ENCODE measurements around the gene DIABLO.
"Not testable (repeated sequence)": the region's sequence is repeated elsewhere in the genome, so short reads cannot be mapped to it uniquely, and the experiment has no call there.

The DIABLO gene

DNA sequence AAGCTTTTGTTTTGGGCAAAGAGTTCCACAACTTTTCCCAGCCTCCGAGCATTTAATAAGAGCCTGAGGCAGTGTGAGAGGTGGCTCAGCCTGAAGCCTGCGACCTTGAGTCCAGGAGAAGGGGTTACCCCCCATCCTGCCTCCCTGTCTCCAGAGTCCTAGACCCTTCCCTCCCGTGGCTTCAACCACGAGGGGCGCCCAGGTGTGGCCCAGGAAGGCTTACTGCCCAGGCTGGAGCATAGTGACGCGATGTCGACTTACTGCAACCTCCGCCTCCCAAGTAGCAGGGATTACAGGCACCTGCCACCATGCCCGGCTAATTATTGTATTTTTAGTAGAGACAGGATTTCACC, 42.3 kb downstream of the DIABLO start:
- TF ChIP-seq, protein P1, sequence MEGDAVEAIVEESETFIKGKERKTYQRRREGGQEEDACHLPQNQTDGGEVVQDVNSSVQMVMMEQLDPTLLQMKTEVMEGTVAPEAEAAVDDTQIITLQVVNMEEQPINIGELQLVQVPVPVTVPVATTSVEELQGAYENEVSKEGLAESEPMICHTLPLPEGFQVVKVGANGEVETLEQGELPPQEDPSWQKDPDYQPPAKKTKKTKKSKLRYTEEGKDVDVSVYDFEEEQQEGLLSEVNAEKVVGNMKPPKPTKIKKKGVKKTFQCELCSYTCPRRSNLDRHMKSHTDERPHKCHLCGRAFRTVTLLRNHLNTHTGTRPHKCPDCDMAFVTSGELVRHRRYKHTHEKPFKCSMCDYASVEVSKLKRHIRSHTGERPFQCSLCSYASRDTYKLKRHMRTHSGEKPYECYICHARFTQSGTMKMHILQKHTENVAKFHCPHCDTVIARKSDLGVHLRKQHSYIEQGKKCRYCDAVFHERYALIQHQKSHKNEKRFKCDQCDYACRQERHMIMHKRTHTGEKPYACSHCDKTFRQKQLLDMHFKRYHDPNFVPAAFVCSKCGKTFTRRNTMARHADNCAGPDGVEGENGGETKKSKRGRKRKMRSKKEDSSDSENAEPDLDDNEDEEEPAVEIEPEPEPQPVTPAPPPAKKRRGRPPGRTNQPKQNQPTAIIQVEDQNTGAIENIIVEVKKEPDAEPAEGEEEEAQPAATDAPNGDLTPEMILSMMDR (IDR thresholded peaks at IDR 0.05; ENCODE audit: extremely low read depth, insufficient read depth, missing control alignments), result no peak
- no peak for DNase-seq (ENCODE audit: low spot score)
- in situ Hi-C loops (cut with MboI; ENCODE audit: low pct_unique_long_range_greater_than_20kb, low sequenced_read_pairs, unreplicated experiment), result loop anchor here (10.0 kb wide), 1 partner anchor 129 kb away; no protein-coding TSS in a partner anchor

DNA sequence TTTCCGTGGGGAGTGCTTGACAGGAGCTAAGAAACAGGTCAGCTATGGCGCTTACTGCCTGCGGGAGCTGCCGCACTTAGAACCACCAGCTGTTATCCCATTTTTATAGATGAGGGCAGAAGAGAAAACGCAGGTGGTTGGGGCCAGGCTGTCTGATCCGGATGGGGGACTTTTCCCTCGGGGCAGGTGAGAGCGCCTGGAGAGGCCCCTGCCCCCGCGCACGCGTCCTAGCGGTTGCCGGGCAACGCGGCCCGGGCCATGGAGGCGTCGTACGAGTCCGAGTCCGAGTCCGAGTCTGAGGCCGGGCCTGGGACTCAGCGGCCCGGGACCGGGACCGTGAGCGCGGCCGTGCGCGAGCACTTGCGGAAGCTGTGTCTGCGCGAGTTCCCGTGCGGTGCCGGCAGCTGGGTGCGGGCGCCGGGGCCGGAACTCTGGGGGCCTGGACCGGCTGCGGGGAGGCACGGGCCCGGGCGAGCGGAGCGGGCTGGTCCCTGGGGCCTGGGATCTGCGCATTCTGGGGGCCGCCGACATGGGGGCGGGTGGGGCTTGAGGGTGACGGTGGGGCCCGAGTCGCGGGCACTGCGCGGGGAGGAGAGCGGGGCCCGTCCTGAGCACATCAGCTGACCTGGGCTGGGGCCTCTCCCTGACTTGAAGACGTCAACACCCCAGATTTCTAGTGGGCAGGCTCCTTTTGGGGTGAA, 42.8 kb downstream of the DIABLO start, which contains the start of gene LRRC43:
LRRC43 (plus strand) TSS at position 237 of the 701 bp plus-strand sequence; CDS start at position 259, 22 bp downstream.
- TF ChIP-seq, protein P1 (IDR thresholded peaks at IDR 0.05; ENCODE audit: extremely low read depth, insufficient read depth, missing control alignments), result no peak
- in situ Hi-C loops (cut with MboI; ENCODE audit: low pct_unique_long_range_greater_than_20kb, low sequenced_read_pairs, unreplicated experiment), result loop anchor here (10.0 kb wide), 1 partner anchor 128 kb away; no protein-coding TSS in a partner anchor
- DNase-seq (ENCODE audit: low spot score), result peak; percentile 65

DNA sequence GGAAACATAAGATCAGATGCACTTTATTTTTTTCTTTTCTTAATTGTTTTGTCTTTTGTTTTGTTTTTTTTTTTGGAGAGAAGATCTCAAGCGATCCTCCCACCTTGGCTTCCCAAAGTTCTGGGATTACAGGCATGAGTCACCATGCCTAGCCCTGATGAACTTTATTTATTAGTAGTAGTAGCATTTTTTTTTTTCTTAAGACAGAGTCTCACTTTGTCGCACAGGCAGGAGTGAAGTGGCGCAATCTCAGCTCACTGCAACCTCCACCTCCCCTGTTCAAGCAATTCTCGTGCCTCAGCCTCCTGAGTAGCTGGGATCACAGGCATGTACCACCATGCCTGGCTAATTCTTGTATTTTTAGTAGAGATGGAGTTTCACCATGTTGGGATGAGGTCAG, 49.4 kb downstream of the DIABLO start:
- in situ Hi-C loops (cut with MboI; ENCODE audit: low pct_unique_long_range_greater_than_20kb, low sequenced_read_pairs, unreplicated experiment), result not testable (repeated sequence)

DNA sequence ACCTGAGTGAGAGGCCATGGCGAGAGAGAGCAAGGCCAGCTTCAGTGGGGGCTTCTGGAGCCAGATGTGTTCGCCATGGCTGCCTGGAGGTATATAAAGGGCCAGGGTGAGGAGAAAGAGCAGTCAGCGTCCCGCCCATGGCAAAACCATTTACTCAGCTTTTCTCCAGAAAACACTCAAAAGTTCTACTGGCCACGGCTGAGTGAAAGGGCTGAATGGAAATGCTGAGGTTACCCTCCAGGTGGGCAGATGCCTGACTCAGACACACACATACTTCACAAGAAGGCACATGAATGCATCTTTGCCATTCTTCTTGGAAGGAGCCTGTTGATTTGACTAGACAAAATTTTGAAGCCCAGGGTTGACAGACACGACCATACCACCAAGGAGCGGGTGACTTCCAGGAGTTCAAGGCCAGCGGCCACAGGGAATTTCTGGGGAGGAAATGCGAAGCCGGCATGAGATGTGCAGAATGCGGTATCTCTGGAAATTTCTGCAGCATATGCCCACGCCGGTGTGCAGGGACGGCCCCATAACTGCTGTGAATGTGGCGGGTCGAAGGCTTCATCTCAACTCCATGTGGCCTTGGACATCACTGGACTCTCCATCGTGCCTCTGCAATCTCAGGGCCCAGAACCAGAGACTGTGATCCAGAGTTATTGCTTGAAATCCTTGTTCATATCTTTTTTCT, 51.6 kb downstream of the DIABLO start, which contains the start of gene IL31:
IL31 (minus strand) TSS at position 67 of the 691 bp plus-strand sequence; CDS start at position 18, 49 bp downstream.
- TF ChIP-seq, protein P1 (IDR thresholded peaks at IDR 0.05; ENCODE audit: extremely low read depth, insufficient read depth, missing control alignments), result no peak
- no peak for DNase-seq (ENCODE audit: low spot score)
- in situ Hi-C loops (cut with MboI; ENCODE audit: low pct_unique_long_range_greater_than_20kb, low sequenced_read_pairs, unreplicated experiment), result no loop called here

More for the DNA sequence above, 49.4 kb downstream of the DIABLO start:
- DNase-seq (ENCODE audit: low spot score), result not testable (repeated sequence)

DNA sequence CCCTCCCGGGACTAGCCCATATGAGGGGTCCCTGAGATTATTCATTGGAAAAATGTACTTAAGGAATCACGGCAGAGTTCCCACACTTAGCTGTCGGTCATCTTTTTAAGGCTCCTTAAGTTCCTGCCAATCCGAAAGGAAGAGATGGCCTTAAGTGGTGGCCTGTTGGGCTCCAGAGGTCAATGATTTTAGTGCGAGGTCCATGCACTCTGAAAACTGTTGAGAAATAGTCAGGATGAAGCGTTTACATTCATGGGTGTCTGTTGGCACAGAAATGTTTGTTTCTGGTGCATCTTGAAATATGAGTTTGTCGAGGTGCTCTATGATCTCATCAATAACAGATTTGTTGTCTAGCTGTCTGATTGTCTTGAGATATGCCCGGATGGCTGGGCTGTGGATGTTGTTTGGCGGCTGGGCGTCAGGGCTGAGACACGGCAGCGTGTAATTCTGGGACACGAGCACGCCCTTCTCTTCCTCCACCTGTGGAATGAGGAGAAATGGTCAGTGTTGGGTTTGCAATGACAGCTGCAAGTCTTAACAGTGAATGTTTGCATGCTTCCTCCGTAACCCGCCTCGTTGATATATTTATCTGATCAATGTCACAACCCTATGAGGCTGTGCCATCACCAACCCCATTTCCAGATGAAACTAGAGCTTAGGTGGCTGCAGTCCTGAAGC, 53.5 kb downstream of the DIABLO start:
- DNase-seq (ENCODE audit: low spot score), result no peak
- TF ChIP-seq, protein P1 (IDR thresholded peaks at IDR 0.05; ENCODE audit: extremely low read depth, insufficient read depth, missing control alignments), result no peak
- in situ Hi-C loops (cut with MboI; ENCODE audit: low pct_unique_long_range_greater_than_20kb, low sequenced_read_pairs, unreplicated experiment), result no loop called here

DNA sequence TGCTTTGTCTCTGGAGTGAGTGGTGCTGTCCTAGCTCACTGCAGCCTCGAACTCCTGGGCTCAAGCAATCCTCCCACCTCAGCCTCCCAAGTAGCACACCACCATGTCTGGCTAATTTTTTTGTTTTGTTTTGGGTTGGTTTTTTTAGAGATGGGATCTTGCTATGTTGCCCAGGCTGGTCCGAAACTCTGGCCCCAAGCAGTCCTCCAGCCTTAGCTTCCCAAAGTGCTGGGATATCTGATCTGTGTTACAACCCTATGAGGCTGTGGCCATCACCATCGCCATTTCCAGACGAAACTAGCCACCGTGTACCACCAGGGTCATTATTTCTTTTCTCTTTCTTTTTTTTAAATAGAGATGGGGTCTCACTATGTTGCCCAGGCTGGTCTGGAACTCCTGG, 54.5 kb downstream of the DIABLO start:
- in situ Hi-C loops (cut with MboI; ENCODE audit: low pct_unique_long_range_greater_than_20kb, low sequenced_read_pairs, unreplicated experiment), result no loop called here
- no peak for DNase-seq (ENCODE audit: low spot score)
- TF ChIP-seq, protein P1 (IDR thresholded peaks at IDR 0.05; ENCODE audit: extremely low read depth, insufficient read depth, missing control alignments), result no peak
